ENCODE measurements around the gene TMEM26. TPM values are rescaled to one million over a fixed set of nuclear protein-coding genes. Genes with fewer than 3 reads are reported as not detected.

TMEM26 gene
- total and polyA plus RNA-seq, 2 of the 8 experiments (the other 6 are each of a cell fraction or from before 2014, with no cell fraction given) = 1.6 to 2.8 TPM

GRCh38 chr10:61411706-61412105, 41.5 kb downstream of the TMEM26 start (continued):
- no peak for TF ChIP-seq CHD7 (IDR thresholded peaks at IDR 0.05; ENCODE audit: insufficient replicate concordance, low read length)
